ENCODE results near the gene RHPN2.

DNA sequence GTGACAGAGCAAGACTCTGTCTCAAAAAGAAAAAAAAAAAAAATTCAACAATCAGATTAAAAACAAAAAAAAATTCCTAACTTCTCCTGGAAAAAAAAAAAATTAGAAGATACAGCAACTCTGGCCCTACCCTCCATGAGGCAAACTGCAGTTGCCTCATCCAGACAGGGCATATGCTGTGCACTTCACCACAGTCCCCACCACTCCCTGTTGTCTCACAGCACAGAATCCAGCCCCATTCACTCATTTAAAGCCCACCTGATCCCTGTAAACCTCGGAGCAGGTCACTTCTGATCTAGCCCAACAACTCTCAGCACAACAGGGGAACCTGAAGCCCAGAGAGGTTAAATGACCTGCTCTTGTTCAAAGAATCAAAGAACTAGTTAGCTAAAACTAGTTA is 24.9 kb downstream of the RHPN2 start:
- no peak for TF ChIP-seq GABPA (IDR thresholded peaks at IDR 0.05; ENCODE audit: borderline replicate concordance, insufficient read depth, low read length)
- TF ChIP-seq, protein P1, sequence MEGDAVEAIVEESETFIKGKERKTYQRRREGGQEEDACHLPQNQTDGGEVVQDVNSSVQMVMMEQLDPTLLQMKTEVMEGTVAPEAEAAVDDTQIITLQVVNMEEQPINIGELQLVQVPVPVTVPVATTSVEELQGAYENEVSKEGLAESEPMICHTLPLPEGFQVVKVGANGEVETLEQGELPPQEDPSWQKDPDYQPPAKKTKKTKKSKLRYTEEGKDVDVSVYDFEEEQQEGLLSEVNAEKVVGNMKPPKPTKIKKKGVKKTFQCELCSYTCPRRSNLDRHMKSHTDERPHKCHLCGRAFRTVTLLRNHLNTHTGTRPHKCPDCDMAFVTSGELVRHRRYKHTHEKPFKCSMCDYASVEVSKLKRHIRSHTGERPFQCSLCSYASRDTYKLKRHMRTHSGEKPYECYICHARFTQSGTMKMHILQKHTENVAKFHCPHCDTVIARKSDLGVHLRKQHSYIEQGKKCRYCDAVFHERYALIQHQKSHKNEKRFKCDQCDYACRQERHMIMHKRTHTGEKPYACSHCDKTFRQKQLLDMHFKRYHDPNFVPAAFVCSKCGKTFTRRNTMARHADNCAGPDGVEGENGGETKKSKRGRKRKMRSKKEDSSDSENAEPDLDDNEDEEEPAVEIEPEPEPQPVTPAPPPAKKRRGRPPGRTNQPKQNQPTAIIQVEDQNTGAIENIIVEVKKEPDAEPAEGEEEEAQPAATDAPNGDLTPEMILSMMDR (IDR thresholded peaks at IDR 0.05; ENCODE audit: control extremely low read depth in 1 of 3, insufficient read depth in 1 of 3, low read depth in 1 of 3, low read length in 3 of 3), result no peak
